H1 (cell line): ENCODE measurements around the gene FMR1. TPM values are rescaled to one million over a fixed set of nuclear protein-coding genes. Genes with fewer than 3 reads are reported as not detected.

Experiments used
- GABPA ChIP-seq: IDR thresholded peaks from 2 replicates; pipeline ENCODE4 v1.6.1; 2011; ENCODE audit warnings: mild to moderate bottlenecking, low read length, moderate library complexity, borderline replicate concordance; ENCODE audit not compliant: insufficient read depth
- KDM5A ChIP-seq: fragments of 200-600 bp; IDR thresholded peaks from 2 replicates; pipeline ENCODE4 v1.7.1; 2012; ENCODE audit warnings: mild to moderate bottlenecking, low read length, inconsistent platforms, mixed read lengths
- YY1 ChIP-seq: IDR thresholded peaks from 2 replicates; pipeline ENCODE4 v1.6.1; 2011; ENCODE audit warnings: low read depth, mild to moderate bottlenecking, low read length
- polyA plus RNA-seq, 7 experiments: library from polyadenylated mRNA; depleted of rRNA in 3 of 7; stranded (reverse) in 5 of 7; unstranded in 2 of 7; fragments of >200 nt in 5 of 7; fragments of 200-250 nt in 2 of 7; gene quantifications; 1 replicate in 5 of 7; 2 replicates in 1 of 7; 4 replicates in 1 of 7; pipeline versions ENCODE4 v1.2.1 to v1.2.3, GENCODE V29; 2011 to 2013; ENCODE audit warnings: missing spikeins in 2 of 7, mixed read lengths in 2 of 7
- total RNA-seq: library from RNA; stranded (reverse); fragmentation: NEBNext Ultra II Directional; extraction: Animal tissue kit (Norgen Biotek cat#: 25700); gene quantifications from 2 replicates; pipeline ENCODE4 v1.2.1, GENCODE V29; 2021

FMR1 gene
- total and polyA plus RNA-seq, 2 of the 8 experiments (the other 6 are each of a cell fraction or from before 2014, with no cell fraction given), result 15.2 to 49.4 TPM

DNA sequence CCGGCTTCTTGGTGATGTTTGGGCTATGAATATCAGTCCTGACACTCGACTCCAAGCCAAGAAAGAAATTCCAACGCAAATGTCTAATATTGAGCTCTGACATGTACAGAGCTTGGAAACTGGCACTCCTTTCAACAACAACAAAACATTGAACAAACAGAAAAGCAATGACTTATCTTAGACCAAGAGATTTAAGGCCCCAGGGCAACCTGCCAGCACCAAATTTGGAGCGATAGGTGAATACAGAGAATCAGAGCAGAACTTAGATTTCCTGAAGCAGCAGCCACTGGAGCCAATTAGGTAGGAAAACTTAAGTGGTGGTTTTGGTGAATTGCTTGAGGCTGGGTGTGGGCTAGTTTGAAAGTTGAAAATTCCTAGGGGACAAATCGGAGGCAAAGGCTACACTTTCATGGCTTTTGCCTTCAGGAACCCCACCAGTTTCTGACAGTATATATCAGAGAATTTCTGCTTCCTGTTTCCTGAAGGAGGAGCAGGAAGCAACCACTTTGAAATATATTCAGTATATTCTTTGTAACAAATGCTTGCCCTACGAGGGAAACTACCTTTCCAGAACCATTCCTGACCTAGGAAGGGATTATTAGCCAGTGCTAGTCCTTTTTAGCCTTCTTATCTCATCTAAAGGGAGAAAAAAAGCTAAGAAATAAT, 10.1 kb upstream of the FMR1 start (continued):
- no peak for TF ChIP-seq YY1
- no peak for TF ChIP-seq KDM5A
- no peak for TF ChIP-seq GABPA
- TF ChIP-seq, all 59 proteins: peak for 0
